GOT3 (cell line): Measurements from ENCODE around the gene IGHMBP2.

ENCODE experiments used
- DNase-seq: peaks from one replicate; lab custom pipeline; 2025; ENCODE audit warnings: mixed read lengths; lab: John Stamatoyannopoulos, UW

Gene IGHMBP2

DNA sequence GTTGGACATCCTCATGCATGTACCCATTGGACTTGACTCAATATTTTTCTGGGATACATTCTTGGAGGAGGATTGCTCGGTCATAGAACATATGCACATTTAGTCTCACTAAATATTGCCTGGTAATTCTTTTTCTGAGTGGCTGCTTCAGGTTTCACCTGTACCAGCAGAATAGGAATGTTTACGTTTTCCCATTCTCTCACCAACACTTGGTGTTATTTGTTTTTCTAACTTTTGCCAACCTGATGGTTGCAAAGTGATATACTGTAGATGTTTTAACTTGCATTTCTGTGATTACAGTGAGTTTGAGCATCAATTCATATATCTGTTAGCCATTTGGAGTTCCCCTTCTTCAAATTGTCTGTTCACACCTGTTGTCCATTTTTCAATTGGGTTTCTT, 78.4 kb downstream of the IGHMBP2 start:
- DNase-seq: no peak

- DNase-seq: no peak
These were observed 80.1 kb downstream of the IGHMBP2 start for GRCh38 chr11:68983801-68984200.

GRCh38 chr11:68987211-68987610, 83.5 kb downstream of the IGHMBP2 start:
- no peak for DNase-seq

GRCh38 chr11:68988491-68988890, 84.8 kb downstream of the IGHMBP2 start:
- DNase-seq: no peak
